HFFc6 (cell line): Measurements from ENCODE around the gene ATP11A. TPM values are rescaled to one million over a fixed set of nuclear protein-coding genes. Genes with fewer than 3 reads are reported as not detected.
"Not testable (repeated sequence)": the region's sequence is repeated elsewhere in the genome, so short reads cannot be mapped to it uniquely, and the experiment has no call there.

ENCODE experiments used
- DNase-seq: peaks from one replicate; pipeline ENCODE4 v3.0.0-alpha.2; 2018
- H3K27ac Mint-ChIP-seq: 2 replicates; pipeline ENCODE4 v1.8.0; 2020; ENCODE audit warnings: mild to moderate bottlenecking, mixed read lengths
- H3K27me3 Mint-ChIP-seq: 2 replicates; pipeline ENCODE4 v1.8.0; 2021; ENCODE audit warnings: mild to moderate bottlenecking, moderate library complexity, mixed read lengths; ENCODE audit not compliant: insufficient read depth
- H3K36me3 Mint-ChIP-seq: 2 replicates; pipeline ENCODE4 v1.8.0; 2021; ENCODE audit warnings: low read depth, mixed read lengths
- H3K4me1 Mint-ChIP-seq: 2 replicates; pipeline ENCODE4 v1.8.0; 2020; ENCODE audit warnings: low read depth, mixed read lengths
- H3K4me3 Mint-ChIP-seq: 2 replicates; pipeline ENCODE4 v1.8.0; 2020; ENCODE audit warnings: mild to moderate bottlenecking, moderate library complexity, mixed read lengths
- H3K9me3 Mint-ChIP-seq: 2 replicates; pipeline ENCODE4 v1.8.0; 2020; ENCODE audit warnings: mild to moderate bottlenecking, mixed read lengths
- CTCF ChIP-seq: fragments of 200-600 bp; sonication (generic); IDR thresholded peaks from 2 replicates; pipeline ENCODE4 v1.5.0; 2021; ENCODE audit warnings: antibody characterized with exemption, mild to moderate bottlenecking
- total RNA-seq, 6 experiments: library from RNA; stranded (reverse); fragmentation: NEBNext Ultra II Directional; extraction: Animal tissue kit (Norgen Biotek cat#: 25700); gene quantifications; 2 replicates in 1 of 6; 3 replicates in 5 of 6; pipeline ENCODE4 v1.2.3, GENCODE V29; 2021

ATP11A gene
- total RNA-seq, 6 experiments from 2014 or later = 4.3 to 29.9 (median 6.5) TPM

GRCh38 chr13:112859128-112859816, 169.4 kb downstream of the ATP11A start:
- no peak overlapping the region for H3K4me3 Mint-ChIP-seq
- no peak overlapping the region for H3K27ac Mint-ChIP-seq
- H3K27me3 Mint-ChIP-seq = no peaks in the 10 kb centered on the region; the same call in 1 of the 2 replicates
- no peak for TF ChIP-seq CTCF
- H3K4me1 Mint-ChIP-seq = no peaks in the 10 kb centered on the region; the same call in 1 of the 2 replicates
- H3K36me3 Mint-ChIP-seq = peaks cover 4% of the 10 kb centered on the region
- no peaks in the 10 kb centered on the region; the same call in 1 of the 2 replicates for H3K9me3 Mint-ChIP-seq
- DNase-seq = no peak

GRCh38 chr13:112859817-112860190, 170.0 kb downstream of the ATP11A start:
- TF ChIP-seq CTCF = no peak
- H3K9me3 Mint-ChIP-seq = no peaks in the 10 kb centered on the region; the same call in 1 of the 2 replicates
- H3K36me3 Mint-ChIP-seq = peaks cover 4% of the 10 kb centered on the region

GRCh38 chr13:112861876-112862615, 172.2 kb downstream of the ATP11A start:
- Mint-ChIP-seq H3K36me3 (peaks cover 9% of the 10 kb centered on the region), H3K9me3 (no peaks in the 10 kb centered on the region; the same call in 1 of the 2 replicates), H3K4me3 (no peak overlapping the region), H3K27me3 (no peaks in the 10 kb centered on the region; the same call in 1 of the 2 replicates), H3K4me1 (no peaks in the 10 kb centered on the region; the same call in 1 of the 2 replicates), H3K27ac (no peak overlapping the region)
- TF ChIP-seq CTCF = no peak
- no peak for DNase-seq

More at GRCh38 chr13:112859817-112860190, 170.0 kb downstream of the ATP11A start:
- DNase-seq = no peak
- H3K4me1 Mint-ChIP-seq = no peaks in the 10 kb centered on the region; the same call in 1 of the 2 replicates
- H3K27me3 Mint-ChIP-seq = no peaks in the 10 kb centered on the region; the same call in 1 of the 2 replicates
- no peak overlapping the region for H3K4me3 Mint-ChIP-seq
- H3K27ac Mint-ChIP-seq = no peak overlapping the region

- DNase-seq, H3K27ac Mint-ChIP-seq, H3K9me3 Mint-ChIP-seq, H3K4me1 Mint-ChIP-seq, H3K27me3 Mint-ChIP-seq, H3K4me3 Mint-ChIP-seq: not testable (repeated sequence)
- peaks cover 13% of the 10 kb centered on the region for H3K36me3 Mint-ChIP-seq
These were observed 173.5 kb downstream of the ATP11A start for GRCh38 chr13:112863356-112863755.

GRCh38 chr13:112865478-112865877, 175.6 kb downstream of the ATP11A start:
- not testable (repeated sequence) for H3K4me1 Mint-ChIP-seq, H3K4me3 Mint-ChIP-seq, H3K27ac Mint-ChIP-seq, H3K9me3 Mint-ChIP-seq, DNase-seq, H3K27me3 Mint-ChIP-seq
- peaks cover 13% of the 10 kb centered on the region for H3K36me3 Mint-ChIP-seq

GRCh38 chr13:112867301-112867711, 177.5 kb downstream of the ATP11A start:
- Mint-ChIP-seq H3K4me1 (no peaks in the 10 kb centered on the region), H3K27me3 (peaks cover 3% of the 10 kb centered on the region), H3K27ac (no peak overlapping the region), H3K9me3 (no peaks in the 10 kb centered on the region; the same call in 1 of the 2 replicates), H3K36me3 (peaks cover 9% of the 10 kb centered on the region; the same call in 1 of the 2 replicates), H3K4me3 (no peak overlapping the region)
- TF ChIP-seq CTCF = no peak
- DNase-seq = no peak
